Activated naive CD4-positive, alpha-beta T cell (primary cell): ENCODE results near the gene CABLES1.
"Not testable (repeated sequence)": the region's sequence is repeated elsewhere in the genome, so short reads cannot be mapped to it uniquely, and the experiment has no call there.

ENCODE experiments used
- DNase-seq, 4 experiments: peaks; one replicate each; lab custom pipeline; 2025; lab: John Stamatoyannopoulos, UW

The CABLES1 gene, protein sequence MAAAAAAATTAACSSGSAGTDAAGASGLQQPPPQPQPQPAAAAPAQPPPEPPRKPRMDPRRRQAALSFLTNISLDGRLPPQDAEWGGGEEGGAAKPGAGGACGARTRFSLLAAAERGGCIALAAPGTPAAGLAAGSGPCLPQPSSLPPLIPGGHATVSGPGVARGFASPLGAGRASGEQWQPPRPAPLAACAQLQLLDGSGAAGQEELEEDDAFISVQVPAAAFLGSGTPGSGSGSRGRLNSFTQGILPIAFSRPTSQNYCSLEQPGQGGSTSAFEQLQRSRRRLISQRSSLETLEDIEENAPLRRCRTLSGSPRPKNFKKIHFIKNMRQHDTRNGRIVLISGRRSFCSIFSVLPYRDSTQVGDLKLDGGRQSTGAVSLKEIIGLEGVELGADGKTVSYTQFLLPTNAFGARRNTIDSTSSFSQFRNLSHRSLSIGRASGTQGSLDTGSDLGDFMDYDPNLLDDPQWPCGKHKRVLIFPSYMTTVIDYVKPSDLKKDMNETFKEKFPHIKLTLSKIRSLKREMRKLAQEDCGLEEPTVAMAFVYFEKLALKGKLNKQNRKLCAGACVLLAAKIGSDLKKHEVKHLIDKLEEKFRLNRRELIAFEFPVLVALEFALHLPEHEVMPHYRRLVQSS

DNA sequence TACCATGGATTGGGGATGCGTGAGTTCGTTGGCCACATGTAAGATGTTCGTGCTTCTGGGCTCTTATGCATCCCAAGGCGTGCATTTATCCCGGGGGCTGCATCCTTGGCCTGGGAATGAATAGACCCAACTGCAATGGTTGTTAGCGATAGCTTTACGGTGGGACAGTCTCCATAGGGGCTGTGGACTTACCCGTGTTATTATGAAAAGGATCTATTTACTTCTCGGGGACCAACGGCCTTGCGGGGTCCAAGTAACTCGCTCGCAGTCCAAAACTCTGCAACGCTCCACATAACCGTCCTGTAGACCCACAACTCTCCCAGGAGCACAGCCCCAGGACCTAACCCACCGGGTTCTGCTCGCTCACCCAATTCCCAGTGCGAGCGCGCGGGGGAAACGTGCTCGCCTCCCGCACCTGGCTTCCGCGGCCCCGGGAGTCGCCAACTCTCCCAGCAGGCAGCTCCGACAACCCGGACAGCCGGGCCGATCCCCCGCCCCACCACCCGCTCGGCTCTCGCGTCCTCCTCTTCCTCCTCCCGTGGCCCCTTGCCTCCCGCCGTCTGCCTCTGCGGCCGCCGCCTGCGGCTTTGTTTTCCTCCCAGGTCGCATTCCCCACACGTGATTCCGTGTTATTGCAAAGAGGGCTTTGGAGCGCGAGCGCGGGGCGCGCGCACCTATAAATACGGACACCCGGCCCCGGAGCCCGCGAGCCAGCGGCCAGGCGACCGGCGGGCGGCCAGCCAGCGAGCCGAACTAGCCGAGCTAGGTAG, at the start of gene CABLES1:
CABLES1 (plus strand) TSS at position 706 of the 770 bp plus-strand sequence. CDS start 278 bp downstream, outside the sequence.
- peak in 2 of 4 experiments; percentile 1 to 16 for DNase-seq

DNA sequence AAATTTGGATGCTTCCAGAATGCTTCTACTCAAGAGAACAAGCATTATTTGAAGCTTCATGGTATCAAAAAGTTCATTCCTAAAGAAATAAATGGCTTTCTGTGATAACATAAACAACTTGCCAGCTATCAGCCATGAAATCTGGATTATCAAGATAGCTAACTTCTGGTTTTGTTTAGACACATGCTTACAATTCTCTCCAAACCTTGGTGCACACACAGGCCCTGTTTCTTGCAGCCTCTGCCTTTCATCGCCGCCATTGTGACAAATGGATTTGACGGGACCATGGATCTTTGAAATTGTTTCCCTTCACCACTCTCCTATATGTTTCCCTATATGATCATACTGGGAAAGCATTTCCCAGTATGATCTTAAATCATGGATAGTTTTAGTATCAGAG, 47.9 kb upstream of the CABLES1 start:
- DNase-seq, result no peak

DNA sequence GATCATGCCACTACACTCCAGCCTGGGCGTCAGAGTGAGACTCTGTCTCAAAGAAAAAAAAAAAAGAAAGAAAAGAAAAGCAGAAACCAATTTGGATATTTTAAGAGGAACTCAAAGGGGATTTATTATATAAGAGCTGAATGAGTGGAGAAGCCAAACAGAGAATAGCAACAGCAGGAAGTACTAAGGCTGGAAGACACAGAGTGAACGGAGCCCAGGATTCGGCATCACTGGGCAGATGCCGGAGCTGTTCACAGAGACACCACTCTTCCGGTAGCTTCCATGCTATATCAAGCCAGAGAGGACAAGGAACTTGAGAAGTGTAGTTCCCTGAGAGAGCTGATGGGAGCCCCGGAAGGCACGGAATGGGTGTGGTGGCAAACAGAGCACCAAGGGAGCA, 47.0 kb upstream of the CABLES1 start:
- DNase-seq, result no peak

DNA sequence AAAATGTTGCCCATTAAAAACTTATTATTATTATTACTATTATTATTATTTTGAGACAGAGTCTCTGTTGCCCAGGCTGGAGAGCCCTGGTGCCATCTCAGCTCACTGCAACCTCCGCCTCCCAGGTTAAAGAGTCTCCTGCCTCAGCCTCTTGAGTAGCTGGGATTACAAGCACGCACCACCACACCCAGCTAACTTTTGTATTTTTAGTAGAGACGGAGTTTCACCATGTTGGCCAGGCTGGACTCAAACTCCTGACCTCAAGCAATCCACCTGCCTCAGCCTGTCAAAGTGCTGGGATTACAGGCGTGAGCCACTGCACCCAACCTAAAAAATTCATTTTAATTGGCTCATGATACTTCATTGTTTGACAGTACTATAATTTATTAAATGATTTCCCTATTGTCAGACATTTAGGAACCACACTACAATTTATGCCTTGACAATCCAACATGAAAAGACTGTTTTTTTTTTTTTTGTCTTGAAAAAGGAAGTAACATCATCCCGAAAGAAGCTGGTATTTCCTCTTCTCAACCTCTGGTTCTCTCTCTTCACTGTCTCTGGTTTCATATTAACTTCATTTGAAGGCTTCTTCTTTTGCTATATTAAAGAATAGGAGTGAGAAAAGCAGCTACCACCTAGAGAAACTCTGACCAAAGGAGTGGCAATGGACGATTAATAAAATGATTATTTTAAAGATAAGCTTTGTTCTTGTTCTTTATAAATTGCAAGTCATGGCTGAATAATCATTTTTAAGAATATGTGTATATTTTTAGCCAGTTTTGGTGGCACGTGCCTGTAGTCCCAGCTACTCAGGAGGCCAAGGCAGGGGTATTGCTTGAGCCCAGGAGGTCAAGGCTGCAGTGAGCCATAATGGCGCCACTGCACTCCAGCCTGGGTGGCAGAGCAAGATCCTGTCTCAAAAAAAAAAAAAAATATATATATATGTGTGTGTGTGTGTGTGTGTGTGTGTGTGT, 44.0 kb upstream of the CABLES1 start:
- DNase-seq, result not testable (repeated sequence)

DNA sequence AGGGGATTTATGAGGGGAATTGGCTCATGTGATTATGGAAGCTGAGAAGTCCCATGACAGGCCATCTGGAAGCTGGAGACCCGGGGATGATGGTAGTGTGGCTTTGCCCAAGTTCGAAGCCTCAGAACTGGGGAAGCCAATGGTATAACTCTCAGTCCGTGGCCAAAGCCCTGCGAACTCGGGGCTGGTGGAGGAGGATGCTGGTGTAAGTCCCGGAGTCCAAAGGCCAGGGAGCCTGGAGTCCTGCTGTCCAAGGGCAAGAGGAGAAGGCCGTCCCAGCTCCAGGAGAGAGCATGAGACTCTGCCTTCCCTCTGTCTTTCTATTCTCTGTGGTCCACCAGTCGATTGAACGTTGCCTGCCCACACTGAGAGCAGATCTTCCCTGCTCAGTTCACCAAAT, 43.2 kb upstream of the CABLES1 start:
- DNase-seq, result no peak

DNA sequence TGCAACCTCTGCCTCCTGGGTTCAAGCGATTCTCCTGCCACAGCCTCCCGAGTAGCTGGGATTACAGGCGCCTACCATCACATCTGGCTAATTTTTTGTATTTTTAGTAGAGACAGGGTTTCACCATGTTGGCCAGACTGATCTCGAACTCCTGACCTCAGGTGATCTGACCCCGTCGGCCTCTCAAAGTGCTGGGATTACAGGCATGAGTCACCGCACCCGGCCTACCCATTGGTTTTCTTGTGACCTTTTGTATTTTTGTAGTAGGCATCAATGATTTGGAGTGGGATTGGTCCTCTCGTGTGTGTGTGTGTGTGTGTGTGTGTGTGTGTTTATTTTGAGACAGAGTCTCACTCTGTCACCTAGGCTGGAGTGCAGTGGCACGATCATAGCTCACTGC, 42.2 kb upstream of the CABLES1 start:
- DNase-seq, result not testable (repeated sequence)

GRCh38 chr18:23093772-23094171, 41.5 kb upstream of the CABLES1 start:
- no peak for DNase-seq

GRCh38 chr18:23094411-23095190, 40.7 kb upstream of the CABLES1 start:
- no peak for DNase-seq

- DNase-seq, result no peak
These were observed 39.8 kb upstream of the CABLES1 start for GRCh38 chr18:23095463-23095862.

DNA sequence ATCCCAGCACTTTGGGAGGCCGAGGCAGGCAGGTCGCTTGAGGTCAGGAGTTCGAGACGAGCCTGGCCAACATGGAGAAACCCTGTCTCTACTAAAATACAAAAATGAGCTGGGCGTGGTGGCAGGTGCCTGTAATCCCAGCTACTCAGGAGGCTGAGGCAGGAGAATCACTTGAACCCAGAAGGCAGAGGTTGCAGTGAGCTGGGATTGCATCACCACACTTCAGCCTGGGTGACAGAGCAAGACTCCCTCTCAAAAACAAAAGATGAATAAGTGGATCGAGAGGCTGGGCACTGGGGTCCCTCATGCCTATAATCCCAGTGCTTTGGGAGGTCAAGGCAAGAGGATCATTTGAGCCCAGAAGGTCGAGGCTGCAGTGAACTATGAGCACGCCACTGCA, 38.3 kb upstream of the CABLES1 start:
- not testable (repeated sequence) for DNase-seq

- no peak for DNase-seq
These were observed 35.7 kb upstream of the CABLES1 start for GRCh38 chr18:23099621-23100020.

DNA sequence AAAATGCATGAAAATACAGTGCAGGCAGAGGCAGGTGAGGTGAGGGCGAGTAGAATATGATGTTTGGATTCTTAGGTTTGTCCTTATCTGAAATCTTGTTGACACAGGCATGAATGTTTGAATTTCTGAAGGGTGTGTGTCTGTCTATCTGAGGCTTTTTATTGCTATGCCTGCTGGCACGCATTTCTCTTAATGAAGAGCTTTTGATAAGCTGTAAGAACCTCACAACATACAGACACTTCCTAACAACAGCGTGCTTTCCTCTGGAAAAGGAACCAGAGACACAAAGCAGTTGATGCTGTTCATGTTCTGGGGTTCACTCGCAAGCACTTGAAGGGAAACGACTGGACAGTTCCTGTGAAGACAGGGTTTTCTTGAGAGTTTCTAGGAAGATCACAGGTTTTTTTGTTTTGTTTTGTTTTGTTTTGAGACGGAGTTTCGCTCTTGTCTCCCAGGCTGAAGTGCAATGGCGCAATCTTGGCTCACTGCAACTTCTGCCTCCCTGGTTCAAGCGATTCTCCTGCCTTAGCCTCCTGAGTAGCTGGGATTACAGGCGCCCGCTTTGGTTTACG, 33.3 kb upstream of the CABLES1 start:
- DNase-seq, result no peak

GRCh38 chr18:23102493-23103261, 32.6 kb upstream of the CABLES1 start:
- no peak for DNase-seq

- no peak for DNase-seq
These were observed 31.8 kb upstream of the CABLES1 start for GRCh38 chr18:23103449-23103848.

GRCh38 chr18:23105030-23105429, 30.3 kb upstream of the CABLES1 start:
- no peak for DNase-seq

DNA sequence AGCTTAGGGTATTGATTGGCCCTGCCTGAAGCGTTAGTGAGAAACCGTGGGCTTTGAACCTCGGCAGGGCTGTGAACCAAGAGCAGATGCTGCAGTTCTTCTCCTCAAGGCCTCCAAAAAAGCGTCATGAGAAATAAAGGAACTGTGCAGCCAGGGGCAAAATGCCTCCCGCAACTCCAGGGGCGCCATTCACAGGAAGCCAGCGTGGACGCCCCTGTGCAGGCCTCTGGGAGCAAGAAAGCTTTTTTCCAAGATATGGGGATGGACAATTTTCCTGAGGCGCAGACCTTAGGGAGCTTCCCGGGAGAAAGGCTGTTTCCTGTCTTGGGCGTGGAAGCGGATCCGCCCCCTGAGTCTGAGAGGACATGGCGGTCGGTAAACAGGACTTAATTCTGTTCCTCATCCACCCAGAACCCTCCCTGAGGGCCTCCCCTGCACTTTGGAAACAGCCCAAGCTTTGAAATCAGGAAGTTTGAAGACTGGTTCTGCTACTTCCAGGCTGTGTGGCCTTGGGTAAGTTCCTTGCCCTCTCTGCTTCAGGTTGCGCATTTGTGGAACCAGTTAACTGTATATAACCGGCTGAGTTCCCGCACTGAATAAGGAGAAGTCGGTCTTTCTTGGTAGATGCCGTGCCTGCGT, 29.6 kb upstream of the CABLES1 start:
- no peak for DNase-seq

DNA sequence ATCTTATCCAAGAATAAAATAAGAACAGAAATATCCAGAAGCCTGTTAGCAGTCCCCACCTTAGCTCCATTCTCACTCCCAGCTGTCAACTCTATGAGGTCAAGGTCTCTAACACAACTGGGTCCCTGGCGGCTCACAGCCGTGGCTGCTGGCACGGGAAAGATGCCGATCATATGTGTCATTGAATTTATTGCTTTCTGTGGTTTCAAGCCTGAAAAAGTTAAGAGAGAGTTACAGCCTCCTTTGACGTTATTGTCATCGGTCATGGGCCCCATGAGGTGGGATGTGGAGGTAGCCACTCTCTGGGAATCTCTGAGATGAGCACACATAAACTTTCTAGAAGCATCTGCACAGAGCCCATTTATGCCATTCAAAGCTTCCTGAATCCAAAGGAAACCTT, 28.7 kb upstream of the CABLES1 start:
- no peak for DNase-seq

- DNase-seq, result no peak
These were observed 27.6 kb upstream of the CABLES1 start for GRCh38 chr18:23107718-23108117.

DNA sequence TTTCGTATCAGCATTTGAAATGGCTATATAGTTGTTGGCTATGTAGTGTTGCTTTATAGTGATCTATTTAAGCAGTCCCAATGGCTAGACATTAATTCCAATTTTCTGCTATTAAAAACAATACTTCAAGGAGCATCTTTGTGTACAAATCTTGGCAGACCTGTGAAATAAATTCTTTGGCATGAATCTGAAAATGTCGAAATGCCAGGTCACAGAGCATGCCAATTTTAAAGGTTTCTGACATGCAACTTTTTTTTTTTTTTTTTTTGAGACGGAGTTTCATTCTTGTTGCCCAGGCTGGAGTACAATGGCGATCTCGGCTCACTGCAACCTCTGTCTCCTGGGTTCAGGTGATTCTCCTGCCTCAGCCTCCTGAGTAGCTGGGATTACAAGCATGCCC, 26.8 kb upstream of the CABLES1 start:
- DNase-seq, result no peak
